Amygdala (tissue), 56 donors: Measurements from ENCODE around the gene WDR72.
"Not testable (repeated sequence)": the region's sequence is repeated elsewhere in the genome, so short reads cannot be mapped to it uniquely, and the experiment has no call there.

ENCODE experiments used
- DNase-seq, 56 donors: peaks; one replicate each; lab custom pipeline; 2025; lab: John Stamatoyannopoulos, UW

WDR72 gene

DNA sequence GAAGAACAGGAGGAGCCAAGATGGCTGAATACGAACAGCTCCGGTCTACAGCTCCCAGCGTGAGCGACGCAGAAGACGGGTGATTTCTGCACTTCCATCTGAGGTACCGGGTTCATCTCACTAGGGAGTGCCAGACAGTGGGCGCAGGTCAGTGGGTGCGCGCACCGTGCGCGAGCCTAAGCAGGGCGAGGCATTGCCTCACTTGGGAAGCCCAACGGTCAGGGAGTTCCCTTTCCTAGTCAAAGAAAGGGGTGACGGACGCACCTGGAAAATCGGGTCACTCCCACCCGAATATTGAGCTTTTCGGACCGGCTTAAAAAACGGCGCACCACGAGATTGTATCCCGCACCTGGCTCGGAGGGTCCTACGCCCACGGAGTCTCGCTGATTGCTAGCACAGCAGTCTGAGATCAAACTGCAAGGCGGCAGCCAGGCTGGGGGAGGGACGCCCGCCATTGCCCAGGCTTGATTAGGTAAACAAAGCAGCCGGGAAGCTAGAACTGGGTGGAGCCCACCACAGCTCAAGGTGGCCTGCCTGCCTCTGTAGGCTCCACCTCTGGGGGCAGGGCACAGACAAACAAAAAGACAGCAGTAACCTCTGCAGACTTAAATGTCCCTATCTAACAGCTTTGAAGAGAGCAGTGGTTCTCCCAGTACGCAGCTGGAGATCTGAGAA lies 218.7 kb downstream of the WDR72 start:
- not testable (repeated sequence) for DNase-seq

DNA sequence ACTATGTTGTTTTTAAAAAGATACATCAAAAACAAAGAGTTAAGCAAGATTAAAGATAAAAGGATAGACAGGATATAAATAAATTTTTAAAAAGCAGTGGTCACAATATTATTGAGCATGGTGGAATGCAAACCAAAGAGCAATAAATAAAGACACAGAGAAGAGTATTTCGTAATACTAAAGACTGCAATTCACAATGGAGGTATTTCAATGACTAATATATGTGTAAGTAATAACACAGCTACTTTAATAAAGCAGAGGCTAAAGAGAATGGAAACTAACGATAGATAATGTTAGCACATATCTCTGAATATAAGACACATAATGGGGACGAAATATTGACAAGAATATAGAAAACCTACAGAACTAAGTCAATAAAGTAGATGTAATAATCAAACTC lies 219.6 kb downstream of the WDR72 start:
- DNase-seq: no peak

DNA sequence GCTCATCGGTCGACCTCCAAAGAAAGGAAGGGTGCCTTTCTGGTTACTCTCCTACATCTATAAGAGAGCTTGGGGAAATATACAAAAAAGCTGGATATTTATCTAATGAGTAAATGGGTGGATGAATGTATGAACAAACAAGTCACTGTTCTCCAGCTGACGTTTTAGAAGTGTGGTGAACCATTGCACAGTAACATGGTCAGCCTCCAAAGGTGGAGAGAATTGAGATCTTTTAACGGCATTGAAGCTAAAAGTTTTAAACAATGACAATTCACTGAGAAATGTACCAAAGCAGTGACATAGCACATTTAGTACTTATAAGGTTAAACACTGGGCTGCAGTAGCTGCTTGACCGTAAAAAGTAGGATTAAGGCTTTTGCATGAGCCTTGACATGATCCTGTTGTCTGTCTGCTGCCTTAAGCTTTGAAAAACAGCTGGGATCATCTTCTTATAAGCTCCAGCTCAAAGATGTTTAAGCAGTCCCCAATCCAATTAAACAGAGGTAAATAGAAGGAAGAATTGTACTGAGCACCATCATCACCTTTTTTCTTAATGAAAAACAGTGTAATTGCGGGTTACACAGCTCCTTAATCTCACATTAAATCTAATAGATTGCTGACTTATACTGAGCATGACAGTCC lies 222.9 kb downstream of the WDR72 start:
- no peak for DNase-seq

DNA sequence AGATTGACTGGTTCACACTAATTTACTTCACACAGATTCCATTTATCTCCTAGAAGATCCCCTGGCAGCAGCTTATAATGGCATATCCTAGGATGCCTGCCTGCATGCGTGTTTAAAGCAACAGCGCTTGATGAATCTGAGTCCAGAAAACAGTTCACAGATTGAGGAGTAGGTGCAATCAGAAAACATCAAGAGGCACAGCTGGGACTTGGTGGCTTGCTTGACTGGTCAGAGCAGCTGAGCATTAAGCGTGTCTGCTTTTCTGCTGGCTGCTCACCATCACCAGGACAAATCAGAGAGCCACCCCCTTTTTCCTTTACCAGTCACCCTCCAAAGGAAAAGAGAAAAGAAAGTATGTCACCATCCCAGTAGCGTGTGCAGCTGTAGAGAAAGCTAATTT lies 223.6 kb downstream of the WDR72 start:
- no peak for DNase-seq

DNA sequence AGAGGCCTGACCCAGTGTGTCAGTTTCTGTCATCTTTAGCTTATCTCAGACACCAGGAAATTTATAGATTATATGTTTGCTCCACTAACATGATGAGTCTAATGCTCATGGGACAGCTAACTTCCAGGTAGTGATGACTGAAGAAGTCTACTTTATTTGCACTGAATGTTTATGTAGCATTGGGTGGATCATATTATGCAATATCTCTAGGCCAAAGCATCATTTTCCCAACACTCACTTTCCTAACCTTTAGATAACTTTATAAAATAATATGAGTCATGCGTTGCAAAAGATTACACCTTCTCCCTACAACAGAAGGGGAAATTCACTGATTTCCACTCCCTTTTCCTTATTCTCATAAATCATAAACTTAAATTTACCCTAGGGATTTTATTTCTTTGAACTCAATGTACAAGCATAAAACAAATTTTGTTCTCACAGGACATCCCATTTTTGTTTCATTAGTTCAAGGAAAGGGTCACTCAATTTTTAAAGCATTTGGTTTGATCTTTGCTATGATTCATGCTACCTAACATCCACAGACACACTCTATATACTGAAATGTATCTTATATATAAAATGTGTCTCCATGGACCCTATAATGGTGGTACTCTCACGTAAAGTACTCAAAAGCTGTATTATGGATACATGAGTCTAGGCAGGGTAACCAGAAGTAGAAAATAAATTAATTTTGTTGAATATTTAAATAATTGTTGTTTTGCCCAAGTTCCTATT lies 225.2 kb downstream of the WDR72 start:
- DNase-seq: no peak

DNA sequence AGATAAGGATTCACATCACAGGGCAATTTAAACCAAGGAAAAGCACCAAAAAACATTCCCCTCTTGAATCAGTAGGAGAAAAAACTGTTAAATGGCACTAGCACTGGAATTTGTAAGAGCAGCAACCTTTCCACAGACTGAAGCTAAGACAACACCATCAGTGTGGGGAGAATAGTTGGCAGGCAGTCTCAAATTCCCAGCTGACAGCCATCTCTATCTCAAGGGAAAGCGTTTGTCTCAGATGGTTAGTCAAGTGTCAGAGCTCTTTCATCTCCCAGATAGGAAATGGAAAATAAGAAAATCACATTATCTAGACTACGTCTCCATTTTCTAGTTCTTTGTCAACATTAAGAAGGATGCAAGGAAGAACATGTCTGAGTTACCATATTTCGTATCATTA lies 228.7 kb downstream of the WDR72 start:
- DNase-seq: no peak

DNA sequence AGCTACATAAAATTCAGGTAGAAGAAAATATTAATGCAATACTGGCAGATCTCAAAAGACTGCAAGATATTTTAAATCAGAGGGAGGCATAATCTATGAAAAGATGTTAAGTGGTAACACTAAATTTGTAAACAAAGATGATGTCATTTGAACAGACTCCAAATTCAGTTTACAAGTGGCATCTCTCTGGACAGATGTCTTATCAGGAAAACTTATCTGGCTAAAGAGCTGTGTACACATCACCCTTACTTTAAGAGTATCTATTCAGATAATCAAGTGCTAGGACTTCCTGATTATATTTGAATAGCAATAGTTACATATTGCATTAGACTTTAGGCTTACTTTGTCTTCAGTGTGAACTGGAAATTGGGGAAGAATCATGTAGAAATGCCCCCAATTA lies 231.5 kb downstream of the WDR72 start:
- DNase-seq: no peak

DNA sequence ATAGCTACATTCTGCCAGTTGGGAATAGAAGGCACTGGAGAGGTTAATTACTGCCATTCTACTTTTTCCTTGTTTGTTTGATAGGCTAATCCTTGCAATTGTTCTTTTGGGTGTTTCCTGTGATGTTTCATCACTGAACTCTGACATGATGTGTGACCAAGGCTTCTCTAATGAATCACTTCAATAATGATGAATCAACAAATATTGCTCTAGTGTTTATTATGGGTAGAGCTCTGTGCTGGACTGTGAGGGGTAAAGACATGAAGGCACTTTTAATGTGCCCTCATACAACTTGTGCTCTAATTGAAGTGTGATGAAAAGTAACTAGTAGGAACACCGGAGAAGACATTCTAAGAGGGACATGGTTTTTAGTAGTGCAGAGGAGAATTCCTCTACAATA lies 233.6 kb downstream of the WDR72 start:
- DNase-seq: no peak

DNA sequence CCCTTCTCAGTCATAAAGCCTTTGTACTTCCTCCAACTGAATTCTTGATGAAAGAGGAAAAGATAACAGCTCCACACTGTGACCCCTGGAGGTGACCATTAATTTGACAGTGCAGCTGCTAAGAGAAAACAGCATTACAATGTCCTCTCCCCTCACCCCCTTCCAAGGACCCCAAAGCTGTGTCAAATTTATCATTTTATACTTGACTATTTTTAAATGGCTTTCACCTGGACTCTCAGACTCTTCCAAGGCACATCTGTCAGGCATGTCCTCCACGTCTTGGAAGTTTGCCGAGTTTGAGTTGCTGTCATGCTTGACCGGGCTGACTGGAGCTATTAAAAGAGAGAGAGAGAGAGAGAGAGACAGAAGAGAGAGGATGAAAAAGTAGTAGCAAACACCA lies 236.5 kb downstream of the WDR72 start:
- DNase-seq: no peak

DNA sequence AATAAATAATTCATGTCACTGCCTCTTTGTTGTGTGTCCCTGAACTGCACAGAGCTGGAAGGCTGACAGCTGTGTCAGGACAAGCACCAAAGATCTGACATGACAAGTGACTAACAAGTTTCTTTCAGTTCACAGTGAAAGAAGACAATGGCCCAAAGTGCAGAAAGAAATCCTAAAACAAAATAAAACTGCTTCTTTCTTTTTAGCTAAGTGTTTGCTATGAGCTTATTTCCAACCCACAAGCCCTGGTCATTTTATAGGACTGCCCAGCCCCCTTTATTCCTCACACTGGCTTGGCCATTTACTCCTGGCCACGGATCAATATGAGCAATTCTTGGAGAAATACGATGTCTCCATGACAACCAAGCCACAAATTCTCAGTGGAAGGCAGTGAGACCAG lies 238.5 kb downstream of the WDR72 start:
- DNase-seq: peak in 23 of 56 donors; percentile 1 to 53 (median 7)

DNA sequence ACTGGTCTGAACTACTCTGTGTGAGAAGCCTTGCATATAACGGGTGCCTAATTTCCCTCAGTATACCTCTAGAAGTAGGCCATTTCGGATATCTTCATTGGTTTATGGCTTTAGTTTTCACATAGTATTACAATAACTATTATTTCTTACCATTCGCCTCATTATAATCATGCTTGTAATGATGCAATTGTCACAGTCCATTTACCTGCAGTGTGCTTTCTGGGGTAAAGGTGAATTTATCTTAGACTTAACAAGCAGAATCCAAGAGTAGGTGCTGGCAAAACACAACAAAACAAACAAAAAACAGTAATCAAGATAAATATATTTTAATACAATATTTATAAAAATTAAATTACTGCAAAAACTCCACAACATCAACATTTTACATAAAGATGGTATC lies 246.0 kb downstream of the WDR72 start:
- DNase-seq: no peak

DNA sequence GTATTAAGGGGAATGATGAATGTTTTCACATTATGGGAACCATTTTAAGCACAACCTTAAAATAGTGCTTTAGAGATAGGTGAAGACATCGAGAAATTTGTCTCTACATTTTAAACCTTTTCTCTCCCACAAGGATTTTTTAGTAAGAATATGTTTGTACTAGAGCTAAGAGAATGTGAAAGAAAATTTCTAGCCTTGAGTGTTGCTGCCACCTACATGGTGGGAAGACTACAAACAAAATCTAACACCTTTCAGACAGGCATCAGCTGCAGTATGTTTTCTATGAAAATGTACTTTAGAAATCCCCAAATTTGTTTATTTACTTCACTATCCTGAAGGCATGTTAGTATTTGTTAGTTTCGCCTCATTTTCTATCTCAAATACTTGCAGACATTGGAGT lies 247.4 kb downstream of the WDR72 start:
- no peak for DNase-seq

DNA sequence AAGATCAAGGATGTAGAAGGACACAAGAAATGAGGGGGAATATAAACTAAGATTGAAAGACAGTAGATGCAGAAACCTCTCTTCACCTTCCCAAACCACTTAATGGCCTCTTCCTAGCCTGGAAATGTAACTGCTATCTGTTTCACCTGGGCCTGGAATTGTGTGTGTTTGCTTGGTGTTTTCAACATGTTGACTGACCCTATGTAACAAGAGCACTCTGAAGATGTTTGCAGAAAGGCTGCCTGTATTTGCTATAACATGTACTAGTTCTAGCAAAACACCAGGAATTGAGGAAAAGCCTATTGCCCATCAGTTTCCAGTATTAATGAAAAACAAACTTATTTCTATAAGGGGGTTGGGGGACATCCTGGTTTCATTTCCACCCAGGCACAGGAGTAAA lies 248.3 kb downstream of the WDR72 start:
- no peak for DNase-seq

DNA sequence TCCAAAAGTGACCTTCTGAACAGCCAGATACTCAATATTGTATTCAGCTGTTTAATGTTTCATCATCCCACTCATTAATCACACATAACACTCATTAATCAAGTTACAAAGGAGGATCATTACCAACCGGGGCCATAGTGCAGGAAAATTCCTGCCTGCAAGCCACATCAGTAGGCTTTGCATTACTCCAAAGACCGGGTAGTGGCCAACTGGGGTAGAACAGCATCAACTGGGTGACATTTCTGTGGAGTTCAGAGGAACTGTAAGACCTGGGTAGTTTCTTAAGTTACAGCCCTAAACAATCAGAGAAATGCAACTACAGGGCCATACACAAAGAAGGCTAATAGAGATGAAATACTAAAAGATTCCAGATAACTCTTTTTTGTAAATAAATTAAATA lies 253.1 kb downstream of the WDR72 start:
- no peak for DNase-seq

DNA sequence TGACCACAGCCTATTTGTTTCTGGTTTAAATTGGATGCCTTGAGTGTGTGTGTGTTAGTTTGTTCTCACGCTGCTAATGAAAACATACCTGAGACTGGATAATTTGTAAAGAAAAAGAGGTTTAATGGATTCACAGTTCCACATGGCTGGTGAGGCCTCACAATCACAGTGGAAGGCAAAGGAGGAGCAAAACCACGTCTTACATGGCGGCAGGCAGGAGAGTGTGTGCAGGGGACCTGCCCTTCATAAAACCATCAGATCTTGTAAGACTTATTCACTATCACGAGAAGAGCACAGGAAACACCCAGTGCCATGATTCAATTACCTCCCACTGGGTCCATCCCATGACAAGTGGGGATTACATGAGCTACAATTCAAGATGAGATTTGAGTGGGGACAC lies 260.5 kb downstream of the WDR72 start:
- no peak for DNase-seq

DNA sequence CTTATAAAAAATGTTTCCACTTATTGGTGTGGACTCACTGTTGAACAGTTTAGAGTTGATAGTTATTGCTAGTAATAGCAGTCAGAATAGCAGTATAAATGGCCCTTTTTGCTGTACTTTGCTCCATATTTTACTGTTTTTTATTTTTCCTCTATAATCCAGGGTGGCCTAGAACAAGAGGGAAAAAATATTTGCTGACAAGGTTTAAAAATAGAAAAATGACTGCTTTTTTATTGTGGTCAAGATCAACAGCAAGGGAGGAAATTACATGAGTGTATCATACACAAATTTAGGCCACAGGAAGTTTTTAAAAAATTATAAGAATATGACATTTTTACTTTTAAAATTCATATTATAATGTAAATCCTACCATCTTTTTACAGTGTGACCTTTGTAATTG lies 269.1 kb downstream of the WDR72 start:
- DNase-seq: no peak

DNA sequence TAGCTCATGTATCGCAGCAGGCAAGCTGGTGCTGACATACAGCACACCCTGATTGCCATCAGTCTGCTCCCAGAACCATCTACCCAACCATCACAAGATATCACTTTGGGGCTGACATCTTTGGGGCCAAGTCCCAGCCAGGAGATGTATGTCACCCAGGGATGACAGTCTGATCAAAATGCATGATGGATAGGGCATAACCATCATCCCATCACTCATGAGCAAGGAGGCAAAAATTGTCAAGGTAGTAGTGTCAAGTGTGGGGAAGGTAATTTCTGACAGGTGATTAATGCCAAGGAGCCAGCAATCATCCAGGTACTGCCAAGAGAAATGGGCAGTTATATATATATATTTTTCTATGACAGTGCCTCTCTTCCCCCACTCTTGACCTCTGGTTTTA lies 277.4 kb downstream of the WDR72 start:
- DNase-seq: no peak

DNA sequence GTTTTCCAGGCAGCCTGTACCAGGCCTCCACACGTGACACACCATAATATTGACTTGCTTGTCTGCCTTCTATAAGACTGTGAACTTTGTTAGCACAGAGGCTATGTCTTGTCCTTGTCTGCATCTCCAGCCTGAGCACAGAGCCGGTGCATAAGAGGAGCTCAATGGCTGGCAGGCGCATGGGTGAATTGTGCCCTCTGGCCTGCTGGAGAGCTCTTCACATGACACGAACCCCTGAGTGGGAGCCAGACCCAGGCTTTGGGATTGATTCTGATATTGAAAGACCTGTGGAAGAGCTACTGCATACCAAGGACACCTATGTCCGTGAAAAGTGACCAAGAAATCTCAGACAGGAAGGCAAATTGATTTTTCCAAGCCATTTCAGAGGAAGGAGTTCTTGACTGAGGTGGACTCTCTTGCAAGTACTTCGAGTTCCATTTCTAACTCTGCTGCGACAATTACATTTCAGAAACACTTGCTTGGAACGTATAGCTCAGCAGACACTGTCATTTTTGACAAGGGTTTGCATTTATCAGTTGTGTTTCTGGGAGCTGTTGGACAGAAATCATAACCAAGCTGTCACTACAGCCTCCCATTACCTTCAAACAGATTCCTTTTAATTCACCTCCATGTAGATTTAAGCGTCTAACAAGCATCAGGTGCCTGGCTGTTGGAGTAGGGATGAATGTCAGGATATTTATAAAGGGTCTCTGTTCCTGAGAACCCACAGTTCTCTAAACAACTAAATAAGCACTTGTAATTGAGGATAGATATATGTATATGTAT lies 281.3 kb downstream of the WDR72 start:
- DNase-seq: no peak

DNA sequence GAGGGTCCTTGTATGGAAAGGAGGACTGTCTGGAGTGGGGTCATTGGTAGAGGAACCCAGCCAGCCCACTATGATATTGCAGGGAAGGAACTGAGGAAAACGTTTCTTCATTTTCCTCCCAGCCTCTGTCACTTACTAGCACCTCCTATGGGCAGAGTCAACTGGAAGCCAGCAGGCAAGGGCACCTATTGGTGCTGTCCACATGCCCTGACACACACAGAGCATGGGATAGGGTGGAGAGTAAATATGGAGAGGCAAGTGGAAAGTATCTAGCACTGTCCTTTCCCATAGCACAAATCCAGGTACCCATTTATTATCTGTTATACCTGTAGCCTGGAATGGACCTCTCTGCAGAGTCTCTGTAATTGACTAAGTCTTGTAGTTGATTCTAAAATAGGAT lies 285.6 kb downstream of the WDR72 start:
- no peak for DNase-seq

DNA sequence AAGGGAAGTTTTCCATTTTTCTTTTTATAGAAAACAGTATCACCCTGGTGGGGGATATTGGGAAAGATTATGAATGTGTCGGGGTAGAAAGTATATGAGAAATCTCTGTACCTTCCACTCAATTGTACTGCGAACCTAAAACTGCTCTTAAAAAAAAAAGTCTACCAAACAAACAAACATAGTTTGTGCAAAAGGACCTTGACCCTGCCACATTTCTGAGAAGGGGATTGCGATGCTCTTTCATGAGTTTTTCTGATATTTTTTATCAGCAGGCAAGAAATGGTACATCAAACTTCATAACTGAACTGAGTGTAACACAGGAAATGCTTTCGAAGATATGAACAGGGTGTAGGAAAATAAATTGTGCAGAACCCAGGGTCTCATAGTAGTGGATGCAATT lies 286.0 kb downstream of the WDR72 start:
- DNase-seq: no peak

DNA sequence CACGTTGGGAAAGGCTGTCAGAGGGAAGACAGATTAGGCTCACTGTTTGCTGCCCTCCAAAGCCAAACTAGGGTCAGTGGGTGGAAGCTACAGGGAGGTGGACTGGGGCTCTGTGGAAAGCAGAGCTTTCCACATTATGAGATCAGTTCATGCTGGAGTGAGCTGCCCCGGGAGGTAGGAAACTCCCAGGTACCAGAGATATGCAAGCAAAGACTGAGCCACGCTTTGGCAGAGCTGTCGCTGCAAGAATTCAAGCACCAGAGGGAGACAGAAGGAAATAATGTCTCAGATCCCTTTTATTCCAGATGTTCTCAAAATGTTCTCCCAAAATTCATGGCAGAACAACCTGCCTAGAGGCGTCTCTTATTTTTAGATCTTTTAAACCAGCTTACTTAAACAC lies 286.6 kb downstream of the WDR72 start:
- no peak for DNase-seq
